Activated CD4-positive, alpha-beta memory T cell treated with anti-CD3 and anti-CD28 coated beads for 36 hours (primary cell): ENCODE measurements around the gene TRIOBP. TPM values are rescaled to one million over a fixed set of nuclear protein-coding genes. Genes with fewer than 3 reads are reported as not detected.

Experiments used
- CTCF ChIA-PET: fragments of 350-600 bp; sonication (Branson Sonifier 250); formaldehyde crosslinking; loops from one replicate; lab custom pipeline; 2021; ENCODE audit warnings: antibody characterized with exemption, inconsistent platforms; lab: Charles Lee
- POLR2A ChIA-PET: fragments of 350-600 bp; sonication (Branson Sonifier 250); formaldehyde crosslinking; loops from one replicate; lab custom pipeline; 2021; ENCODE audit warnings: antibody characterized with exemption; lab: Charles Lee
- DNase-seq: peaks from one replicate; pipeline ENCODE4 v3.0.0-alpha.2; 2020
- H3K27ac Mint-ChIP-seq: one replicate; pipeline ENCODE4 v1.8.0; 2021; ENCODE audit warnings: mixed read lengths
- H3K27me3 Mint-ChIP-seq: one replicate; pipeline ENCODE4 v1.8.0; 2021; ENCODE audit warnings: mixed read lengths
- H3K36me3 Mint-ChIP-seq: one replicate; pipeline ENCODE4 v1.8.0; 2021; ENCODE audit warnings: mixed read lengths
- H3K4me1 Mint-ChIP-seq: one replicate; pipeline ENCODE4 v1.8.0; 2021; ENCODE audit warnings: low read depth, mixed read lengths
- H3K4me3 Mint-ChIP-seq: one replicate; pipeline ENCODE4 v1.8.0; 2021; ENCODE audit warnings: mild to moderate bottlenecking, mixed read lengths
- H3K9me3 Mint-ChIP-seq: one replicate; pipeline ENCODE4 v1.8.0; 2021; ENCODE audit warnings: mixed read lengths
- intact Hi-C: fragments of 100-400 bp; cut with micrococcal nuclease; formaldehyde crosslinking; loops from one replicate; pipeline ENCODE4 v1.15.1; 2023
- total RNA-seq, 2 experiments: library from RNA; stranded (reverse); gene quantifications; one replicate each; pipeline ENCODE4 v1.2.3, GENCODE V29; 2021

TRIOBP gene
- total RNA-seq, 2 experiments from 2014 or later: 25.0 to 26.8 TPM

DNA sequence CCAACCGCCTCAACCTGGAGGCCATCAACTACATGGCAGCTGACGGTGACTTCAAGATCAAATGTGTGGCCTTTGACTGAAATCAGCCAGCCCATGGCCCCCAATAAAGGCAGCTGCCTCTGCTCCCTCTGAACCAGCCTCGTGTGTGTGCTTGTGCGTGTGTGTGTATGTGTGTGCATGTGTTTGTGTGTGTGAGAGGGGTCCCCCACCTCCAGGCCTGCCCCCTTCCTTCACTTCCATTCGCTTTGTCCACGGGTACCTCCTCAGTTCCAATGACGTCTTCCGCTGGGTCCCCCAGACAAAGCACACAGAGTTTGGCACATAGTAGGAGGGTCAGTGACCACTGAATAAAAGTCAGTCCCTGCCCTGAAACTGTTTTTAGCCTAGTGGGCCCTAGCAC is 17.2 kb upstream of the TRIOBP start:
- POLR2A ChIA-PET: interaction anchor here (0.9 kb wide), 1 partner anchor 36 kb away, joined by 4 read pairs; no protein-coding TSS in a partner anchor
- Mint-ChIP-seq H3K9me3 (no peaks in the 10 kb centered on the region), H3K27ac (peak overlapping the region; percentile 3), H3K4me1 (peaks cover 32% of the 10 kb centered on the region), H3K27me3 (no peaks in the 10 kb centered on the region), H3K4me3 (no peak overlapping the region), H3K36me3 (peaks cover 14% of the 10 kb centered on the region)
- CTCF ChIA-PET: interaction anchor here (1.8 to 24.9 kb wide), 4 partner anchors 18 to 73 kb away, joined by 7 to 574 read pairs (median 50); partner anchors contain the start of genes GGA1 and SH3BP1
- intact Hi-C loops: loop anchor here (5.0 to 10.0 kb wide), 2 partner anchors 137 to 165 kb away; partner anchors contain the start of genes ANKRD54 and EIF3L
- DNase-seq: no peak

DNA sequence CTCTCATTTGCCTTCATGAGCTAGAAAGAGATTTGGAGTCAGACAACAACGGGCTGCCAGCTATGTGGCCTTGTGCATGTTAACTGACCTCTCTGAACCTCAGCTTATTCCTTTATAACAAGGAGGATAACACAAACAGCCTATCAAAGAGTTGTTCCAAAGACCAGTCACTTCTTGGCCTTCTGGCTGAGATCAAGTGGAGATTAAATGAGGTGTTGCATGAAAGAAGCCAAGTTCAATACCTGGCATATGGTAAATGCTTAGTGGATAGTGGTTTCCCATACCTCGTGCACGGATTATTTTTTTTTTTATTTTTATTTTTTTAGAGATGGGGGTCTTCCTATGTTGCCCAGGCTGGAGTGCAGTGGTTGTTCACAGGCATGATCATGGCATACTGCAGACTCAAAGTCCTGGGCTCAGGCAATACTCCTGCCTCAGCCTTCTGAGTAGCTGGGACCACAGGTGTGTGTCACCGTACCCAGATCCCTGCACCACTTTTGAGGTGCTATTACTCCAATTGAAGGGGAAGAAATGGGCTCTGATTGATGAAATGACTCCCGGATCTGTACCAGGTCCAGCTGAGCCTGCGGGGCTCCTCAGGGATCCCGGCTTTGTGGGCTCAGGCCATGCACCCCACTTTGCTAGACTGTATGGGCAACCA is 16.5 kb upstream of the TRIOBP start:
- no peaks in the 10 kb centered on the region for H3K27me3 Mint-ChIP-seq
- ChIA-PET POLR2A (interaction anchor here (0.7 to 1.8 kb wide), 5 partner anchors 22 to 62 kb away, joined by 3 to 10 read pairs (median 4); partner anchors contain the start of gene PDXP), CTCF (interaction anchor here (0.9 to 24.9 kb wide), 13 partner anchors 7 to 142 kb away, joined by 3 to 574 read pairs (median 6); partner anchors contain the start of genes GGA1 and SH3BP1)
- H3K4me1 Mint-ChIP-seq: peaks cover 26% of the 10 kb centered on the region
- H3K27ac Mint-ChIP-seq: no peak overlapping the region
- DNase-seq: no peak
- intact Hi-C loops: no loop called here
- peaks cover 14% of the 10 kb centered on the region for H3K36me3 Mint-ChIP-seq
- no peak overlapping the region for H3K4me3 Mint-ChIP-seq
- H3K9me3 Mint-ChIP-seq: no peaks in the 10 kb centered on the region

DNA sequence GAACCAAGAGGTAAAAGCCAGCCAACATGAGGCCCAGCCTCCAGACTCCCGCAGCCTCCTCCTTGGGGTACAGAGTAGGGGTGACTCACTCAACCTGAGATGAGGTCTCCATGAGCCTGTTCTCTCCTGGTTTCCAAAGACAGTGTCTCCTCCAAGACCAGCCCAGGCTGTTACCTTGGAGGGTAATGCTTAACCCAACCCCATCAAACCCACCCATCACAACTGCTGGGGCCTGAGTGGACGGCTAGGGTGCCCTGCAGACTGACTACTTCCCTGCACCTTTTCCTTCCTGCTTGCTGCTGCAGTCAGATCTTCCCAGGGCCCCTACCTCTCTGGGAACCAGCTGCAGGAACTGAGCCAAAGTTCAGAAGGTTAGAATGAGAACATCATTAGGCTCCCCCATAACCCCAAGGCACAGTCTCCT is 15.8 kb upstream of the TRIOBP start:
- Mint-ChIP-seq H3K9me3 (no peaks in the 10 kb centered on the region), H3K36me3 (peaks cover 14% of the 10 kb centered on the region), H3K27ac (peak overlapping the region; percentile 31), H3K27me3 (no peaks in the 10 kb centered on the region), H3K4me1 (peaks cover 23% of the 10 kb centered on the region), H3K4me3 (no peak overlapping the region)
- CTCF ChIA-PET: interaction anchor here (0.6 to 24.9 kb wide), 25 partner anchors 8 to 174 kb away, joined by 3 to 574 read pairs (median 4); partner anchors contain the start of genes ANKRD54, GGA1, PDXP and SH3BP1
- POLR2A ChIA-PET: interaction anchor here (1.0 to 1.8 kb wide), 5 partner anchors 36 to 63 kb away, joined by 3 to 10 read pairs (median 4); no protein-coding TSS in a partner anchor
- no peak for DNase-seq
- intact Hi-C loops: loop anchor here (1.0 kb wide), 3 partner anchors 38 to 73 kb away; partner anchors contain the start of gene GGA1

DNA sequence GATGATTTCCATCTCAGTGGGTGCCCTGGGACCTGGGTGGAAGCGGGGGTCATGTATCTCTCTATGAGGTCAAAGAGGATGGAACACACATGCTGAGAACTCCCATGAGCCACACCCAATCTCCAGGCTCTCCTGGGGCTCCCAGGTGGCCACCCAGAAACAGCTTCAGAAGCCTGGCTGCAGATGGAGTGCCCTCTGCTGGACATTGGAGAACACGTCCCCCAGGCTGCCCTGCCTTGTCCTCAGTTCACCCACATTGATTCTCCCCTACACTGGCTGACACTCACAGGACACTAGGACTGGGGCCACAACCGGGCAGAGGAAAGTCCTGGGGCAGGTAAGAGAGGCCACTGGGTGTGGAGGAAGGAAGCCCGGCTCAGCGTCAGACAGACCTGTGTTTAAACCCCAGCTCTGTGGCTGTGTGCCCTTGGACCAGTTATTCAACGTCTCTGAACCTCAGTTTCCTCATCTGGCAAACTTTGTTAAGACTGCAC is 15.2 kb upstream of the TRIOBP start:
- H3K27me3 Mint-ChIP-seq: no peaks in the 10 kb centered on the region
- intact Hi-C loops: loop anchor here (1.0 kb wide), 3 partner anchors 38 to 73 kb away; partner anchors contain the start of gene GGA1
- peaks cover 12% of the 10 kb centered on the region for H3K36me3 Mint-ChIP-seq
- ChIA-PET CTCF (interaction anchor here (0.6 to 24.9 kb wide), 26 partner anchors 9 to 174 kb away, joined by 3 to 574 read pairs (median 4); partner anchors contain the start of genes ANKRD54, GGA1, PDXP and SH3BP1), POLR2A (interaction anchor here (1.0 to 1.8 kb wide), 4 partner anchors 37 to 44 kb away, joined by 3 to 10 read pairs (median 4); no protein-coding TSS in a partner anchor)
- H3K4me1 Mint-ChIP-seq: peaks cover 24% of the 10 kb centered on the region
- peak; percentile 87 for DNase-seq
- H3K4me3 Mint-ChIP-seq: no peak overlapping the region
- peak overlapping the region; percentile 31 for H3K27ac Mint-ChIP-seq
- no peaks in the 10 kb centered on the region for H3K9me3 Mint-ChIP-seq

DNA sequence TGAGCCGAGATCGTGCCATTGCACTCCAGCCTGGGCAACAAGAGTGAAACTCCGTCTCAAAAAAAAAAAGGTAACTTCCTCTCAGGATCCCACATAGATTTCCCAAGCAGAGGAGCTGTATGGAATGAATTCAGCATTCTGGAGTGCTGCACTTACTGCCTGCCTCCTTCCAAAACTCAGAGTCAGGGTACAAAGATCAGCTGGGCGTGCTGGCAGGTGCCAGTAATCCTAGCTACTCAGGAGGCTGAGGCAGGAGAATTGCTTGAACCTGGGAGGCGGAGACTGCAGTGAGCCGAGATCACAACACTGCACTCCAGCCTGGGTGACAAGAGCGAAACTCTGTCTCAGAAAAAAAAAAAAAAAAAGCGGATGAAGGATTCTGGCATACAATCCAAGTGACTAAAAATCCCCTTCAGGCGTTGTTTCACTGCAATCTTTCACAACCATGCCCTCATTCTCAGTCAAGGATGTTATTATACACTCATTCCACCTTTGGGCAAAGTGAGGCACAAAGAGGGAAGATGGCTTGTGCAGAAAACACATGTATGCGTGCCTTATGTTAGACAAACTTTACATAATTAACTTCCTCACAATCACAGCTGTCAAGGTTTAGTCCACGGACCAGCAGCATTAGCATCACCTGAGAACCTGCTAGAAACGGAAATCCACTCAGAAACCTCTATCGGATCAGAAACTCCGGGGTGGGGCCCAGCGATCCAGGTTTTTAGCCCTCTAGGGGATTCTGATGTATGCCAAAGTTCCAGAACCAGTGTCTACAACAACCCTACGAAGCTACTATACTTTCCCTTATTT is 11.8 kb upstream of the TRIOBP start:
- Mint-ChIP-seq H3K4me1 (peaks cover 30% of the 10 kb centered on the region), H3K27me3 (no peaks in the 10 kb centered on the region), H3K4me3 (no peak overlapping the region), H3K36me3 (peaks cover 13% of the 10 kb centered on the region), H3K9me3 (no peaks in the 10 kb centered on the region), H3K27ac (no peak overlapping the region)
- ChIA-PET CTCF (interaction anchor here (1.0 to 24.9 kb wide), 4 partner anchors 10 to 78 kb away, joined by 5 to 574 read pairs (median 10); partner anchors contain the start of genes LGALS1 and SH3BP1), POLR2A (interaction anchor here (0.7 to 2.1 kb wide), 3 partner anchors 9 to 94 kb away, joined by 3 to 15 read pairs (median 3); partner anchors contain the start of gene LGALS1)
- no peak for DNase-seq
- intact Hi-C loops: no loop called here

DNA sequence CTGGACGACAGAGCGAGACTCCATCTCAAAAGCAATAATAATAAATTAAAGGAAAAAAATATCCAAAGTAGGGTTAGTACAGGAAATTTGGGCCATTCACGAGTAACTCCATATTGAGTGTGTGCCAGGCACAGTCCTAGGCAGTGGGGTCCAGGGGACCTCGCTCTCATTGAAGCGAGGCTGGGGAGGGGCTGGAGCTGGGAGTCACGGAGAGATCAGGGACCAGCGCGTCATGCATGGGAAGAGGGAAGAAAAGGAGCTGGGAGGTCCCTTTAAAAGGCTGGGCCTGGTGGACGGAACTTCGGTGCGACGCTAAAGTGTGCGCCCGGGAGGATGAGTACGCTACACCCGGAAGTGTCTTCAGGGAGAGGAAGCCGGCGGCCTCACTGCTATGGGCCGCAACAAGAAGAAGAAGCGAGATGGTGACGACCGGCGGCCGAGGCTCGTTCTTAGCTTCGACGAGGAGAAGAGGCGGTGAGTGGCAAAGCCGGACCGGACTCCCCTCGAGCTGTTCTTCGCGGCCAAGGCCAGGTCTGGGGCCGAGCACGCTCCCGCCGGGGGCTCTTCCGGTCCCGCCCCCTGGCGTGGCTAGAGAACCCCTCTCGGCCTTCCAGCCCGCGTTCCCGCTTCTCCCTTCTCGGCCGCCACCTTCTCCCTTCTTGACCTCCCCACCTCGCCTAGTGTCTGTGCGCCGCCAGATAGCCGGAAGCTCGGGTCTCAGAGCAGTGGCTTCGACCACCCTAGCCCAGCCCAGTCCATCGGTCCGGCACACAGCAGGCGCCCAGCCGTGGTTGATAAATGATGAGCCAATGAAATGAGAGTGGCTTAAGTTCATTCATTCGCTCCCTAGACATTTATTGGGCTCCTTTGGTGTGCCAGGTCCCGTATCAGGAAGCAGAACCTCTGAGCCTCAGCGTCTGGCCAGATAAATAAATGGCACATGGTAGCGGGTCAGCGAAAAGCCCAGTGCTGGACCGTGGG is 10.6 kb upstream of the TRIOBP start, which contains the start of gene NOL12:
Gene NOL12 (plus strand): TSS at position 342 of the 981 bp plus-strand sequence. CDS start 50 bp downstream, at position 392.
- ChIA-PET CTCF (interaction anchor here (0.6 to 24.9 kb wide), 8 partner anchors 9 to 158 kb away, joined by 3 to 574 read pairs (median 4); partner anchors contain the start of genes ANKRD54, LGALS1 and SH3BP1), POLR2A (interaction anchor here (0.8 to 2.1 kb wide), 6 partner anchors 10 to 92 kb away, joined by 3 to 15 read pairs (median 4); partner anchors contain the start of genes GGA1, LGALS1 and SH3BP1)
- H3K27me3 Mint-ChIP-seq: no peaks in the 10 kb centered on the region
- DNase-seq: peak; percentile 86
- peaks cover 22% of the 10 kb centered on the region for H3K36me3 Mint-ChIP-seq
- H3K4me1 Mint-ChIP-seq: peaks cover 26% of the 10 kb centered on the region
- no peaks in the 10 kb centered on the region for H3K9me3 Mint-ChIP-seq
- H3K27ac Mint-ChIP-seq: peak within 1 kb of the TSS; percentile 94
- peak within 1 kb of the TSS; percentile 98 for H3K4me3 Mint-ChIP-seq
- intact Hi-C loops: no loop called here

DNA sequence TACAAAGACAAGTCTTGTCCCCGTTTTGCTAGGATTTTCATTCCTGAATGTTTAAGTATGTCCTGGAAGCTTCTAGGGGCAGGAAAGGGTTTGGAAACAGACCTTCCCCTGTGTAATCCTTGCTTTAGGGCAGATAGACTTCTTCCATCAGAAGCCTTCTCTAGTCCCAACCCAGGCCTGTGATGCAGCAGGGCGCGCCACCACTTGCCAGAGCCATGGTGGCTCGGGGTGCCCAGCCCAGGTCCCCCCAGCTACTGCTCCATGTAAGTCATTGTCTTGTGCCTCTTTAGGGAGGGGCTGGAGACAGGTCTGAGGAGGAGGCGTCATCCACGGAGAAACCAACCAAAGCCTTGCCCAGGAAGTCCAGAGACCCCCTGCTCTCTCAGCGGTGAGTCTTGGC is 6.4 kb upstream of the TRIOBP start:
- ChIA-PET CTCF (interaction anchor here (24.9 kb wide), 1 partner anchor 53 kb away, joined by 574 read pairs; the partner anchor contains the start of gene SH3BP1), POLR2A (no interaction called here)
- H3K36me3 Mint-ChIP-seq: peaks cover 41% of the 10 kb centered on the region
- intact Hi-C loops: no loop called here
- no peak for DNase-seq
- no peak overlapping the region for H3K4me3 Mint-ChIP-seq
- no peaks in the 10 kb centered on the region for H3K9me3 Mint-ChIP-seq
- peaks cover 21% of the 10 kb centered on the region for H3K4me1 Mint-ChIP-seq
- no peaks in the 10 kb centered on the region for H3K27me3 Mint-ChIP-seq
- no peak overlapping the region for H3K27ac Mint-ChIP-seq

DNA sequence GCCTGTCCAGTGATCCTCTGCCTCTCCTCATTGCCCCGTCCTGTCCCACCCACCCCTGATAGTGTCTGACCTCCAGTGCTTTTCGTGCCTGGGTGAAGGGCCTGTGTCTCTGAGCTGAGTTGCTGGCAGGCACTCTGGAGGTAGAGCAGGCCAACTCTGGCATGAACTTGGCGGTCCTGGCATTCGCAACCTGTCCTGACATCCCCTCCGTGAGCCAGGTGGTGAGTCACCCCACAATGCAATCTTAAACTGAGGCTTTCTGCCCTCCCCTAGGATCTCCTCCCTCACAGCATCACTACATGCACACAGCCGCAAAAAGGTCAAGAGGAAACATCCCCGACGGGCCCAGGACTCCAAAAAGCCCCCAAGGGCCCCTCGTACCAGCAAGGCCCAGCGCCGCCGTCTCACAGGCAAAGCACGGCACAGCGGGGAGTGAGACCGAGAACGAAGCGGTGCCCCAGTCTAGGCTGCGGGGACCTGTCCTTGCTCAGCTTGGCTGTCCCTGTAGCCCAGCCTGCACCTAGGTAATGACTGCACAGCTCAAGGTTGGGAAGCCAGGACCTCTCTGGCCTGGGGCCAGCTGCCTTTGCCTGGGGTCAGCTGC is 5.8 kb upstream of the TRIOBP start:
- peaks cover 42% of the 10 kb centered on the region for H3K36me3 Mint-ChIP-seq
- H3K27me3 Mint-ChIP-seq: no peaks in the 10 kb centered on the region
- intact Hi-C loops: no loop called here
- H3K27ac Mint-ChIP-seq: no peak overlapping the region
- CTCF ChIA-PET: no interaction called here
- peaks cover 24% of the 10 kb centered on the region for H3K4me1 Mint-ChIP-seq
- no peak overlapping the region for H3K4me3 Mint-ChIP-seq
- H3K9me3 Mint-ChIP-seq: no peaks in the 10 kb centered on the region
- no peak for DNase-seq
- POLR2A ChIA-PET: no interaction called here

DNA sequence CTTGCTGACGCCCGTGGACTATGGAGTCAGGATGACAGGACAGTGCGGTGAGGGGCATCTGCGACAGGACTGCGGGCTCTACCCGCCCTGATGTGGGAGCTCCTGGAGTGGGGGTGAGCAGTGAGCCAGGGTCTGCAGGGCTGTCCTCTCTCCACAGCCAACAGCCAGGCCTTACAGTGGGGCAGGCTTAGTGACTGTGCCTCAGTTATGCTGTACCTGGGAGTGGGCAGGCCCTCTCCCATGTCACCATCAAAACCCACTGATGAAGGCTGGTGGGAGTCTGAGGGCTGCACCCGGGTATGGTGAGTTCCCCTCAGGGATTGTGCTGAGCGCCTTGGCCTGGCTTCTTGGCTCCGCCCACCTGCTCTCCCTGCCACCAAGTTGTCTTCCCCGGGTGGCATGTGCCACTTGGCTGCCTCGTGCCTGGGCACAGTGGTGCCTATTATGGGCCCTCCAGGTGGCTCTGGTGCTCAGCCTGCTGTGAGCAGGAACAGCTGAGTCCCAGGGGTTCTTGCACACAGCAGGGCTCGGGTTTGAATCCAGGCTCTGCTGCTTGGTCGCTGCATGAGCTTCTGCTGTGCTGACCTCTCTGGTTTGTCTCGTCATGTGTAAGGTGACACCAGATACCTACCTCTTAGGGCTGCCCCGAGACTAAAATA is 4.1 kb upstream of the TRIOBP start:
- H3K9me3 Mint-ChIP-seq: no peaks in the 10 kb centered on the region
- no peak overlapping the region for H3K4me3 Mint-ChIP-seq
- CTCF ChIA-PET: no interaction called here
- H3K36me3 Mint-ChIP-seq: peaks cover 39% of the 10 kb centered on the region
- H3K4me1 Mint-ChIP-seq: peaks cover 17% of the 10 kb centered on the region
- intact Hi-C loops: no loop called here
- no peak for DNase-seq
- no peak overlapping the region for H3K27ac Mint-ChIP-seq
- POLR2A ChIA-PET: no interaction called here
- H3K27me3 Mint-ChIP-seq: no peaks in the 10 kb centered on the region
